ENCODE measurements around the gene RNF44. TPM values are rescaled to one million over a fixed set of nuclear protein-coding genes. Genes with fewer than 3 reads are reported as not detected.

RNF44 gene
- total RNA-seq, 1 donor from 2014 or later, result 96.5 TPM

- no peak overlapping the region for H3K27ac Mint-ChIP-seq
- DNase-seq, result no peak
- CTCF ChIA-PET, result no interaction called here
Observed at GRCh38 chr5:176525677-176526076, 11.5 kb downstream of the RNF44 start.

GRCh38 chr5:176524987-176525386 is 12.2 kb downstream of the RNF44 start:
- Mint-ChIP-seq H3K27ac (no peak overlapping the region), H3K9me3 (no peaks in the 10 kb centered on the region), H3K4me1 (peaks cover 34% of the 10 kb centered on the region), H3K4me3 (no peak overlapping the region), H3K36me3 (ENCODE audit: low read depth) (peaks cover 31% of the 10 kb centered on the region), H3K27me3 (no peaks in the 10 kb centered on the region)
- intact Hi-C loops (cut with micrococcal nuclease), result no loop called here
- ATAC-seq (ENCODE audit: low read depth), result no peak
- ChIA-PET CTCF (no interaction called here), POLR2A (interaction anchor here (0.6 to 2.3 kb wide), 2 partner anchors 12 to 45 kb away, joined by 3 to 10 read pairs; partner anchors contain the start of gene RNF44)
- DNase-seq, result no peak
- TF ChIP-seq CTCF (IDR thresholded peaks at IDR 0.05), result no peak

More at GRCh38 chr5:176525677-176526076, 11.5 kb downstream of the RNF44 start:
- Mint-ChIP-seq H3K27me3 (no peaks in the 10 kb centered on the region), H3K36me3 (ENCODE audit: low read depth) (peaks cover 31% of the 10 kb centered on the region), H3K4me1 (peaks cover 37% of the 10 kb centered on the region), H3K9me3 (no peaks in the 10 kb centered on the region), H3K4me3 (no peak overlapping the region)
- POLR2A ChIA-PET, result interaction anchor here (1.3 kb wide), 1 partner anchor 11 kb away, joined by 4 read pairs; the partner anchor contains the start of gene RNF44
- ATAC-seq (ENCODE audit: low read depth), result no peak
- intact Hi-C loops (cut with micrococcal nuclease), result no loop called here
- no peak for TF ChIP-seq CTCF (IDR thresholded peaks at IDR 0.05)

- no peaks in the 10 kb centered on the region for H3K27me3 Mint-ChIP-seq
- TF ChIP-seq CTCF (IDR thresholded peaks at IDR 0.05), result no peak
- H3K36me3 Mint-ChIP-seq (ENCODE audit: low read depth), result peaks cover 23% of the 10 kb centered on the region
- intact Hi-C loops (cut with micrococcal nuclease), result no loop called here
- CTCF ChIA-PET, result no interaction called here
- POLR2A ChIA-PET, result interaction anchor here (2.3 kb wide), 1 partner anchor 13 kb away, joined by 10 read pairs; the partner anchor contains the start of gene RNF44
- H3K9me3 Mint-ChIP-seq, result no peaks in the 10 kb centered on the region
- no peak overlapping the region for H3K27ac Mint-ChIP-seq
- ATAC-seq (ENCODE audit: low read depth), result no peak
- peaks cover 25% of the 10 kb centered on the region for H3K4me1 Mint-ChIP-seq
- no peak overlapping the region for H3K4me3 Mint-ChIP-seq
- no peak for DNase-seq
Observed at GRCh38 chr5:176524138-176524537, 13.1 kb downstream of the RNF44 start.

GRCh38 chr5:176521699-176522263 is 15.4 kb downstream of the RNF44 start:
- intact Hi-C loops (cut with micrococcal nuclease), result no loop called here
- Mint-ChIP-seq H3K4me3 (no peak overlapping the region), H3K9me3 (no peaks in the 10 kb centered on the region), H3K36me3 (ENCODE audit: low read depth) (peaks cover 7% of the 10 kb centered on the region), H3K27me3 (no peaks in the 10 kb centered on the region), H3K27ac (no peak overlapping the region), H3K4me1 (peaks cover 21% of the 10 kb centered on the region)
- no peak for TF ChIP-seq CTCF (IDR thresholded peaks at IDR 0.05)
- no peak for ATAC-seq (ENCODE audit: low read depth)
- ChIA-PET POLR2A (no interaction called here), CTCF (interaction anchor here (1.0 kb wide), 1 partner anchor 35 kb away, joined by 3 read pairs; no protein-coding TSS in a partner anchor)
- no peak for DNase-seq

GRCh38 chr5:176521286-176521685 is 15.9 kb downstream of the RNF44 start:
- intact Hi-C loops (cut with micrococcal nuclease), result no loop called here
- no peak overlapping the region for H3K27ac Mint-ChIP-seq
- no peak for TF ChIP-seq CTCF (IDR thresholded peaks at IDR 0.05)
- no peak overlapping the region for H3K4me3 Mint-ChIP-seq
- H3K27me3 Mint-ChIP-seq, result no peaks in the 10 kb centered on the region
- no peaks in the 10 kb centered on the region for H3K9me3 Mint-ChIP-seq
- CTCF ChIA-PET, result interaction anchor here (1.0 kb wide), 1 partner anchor 34 kb away, joined by 3 read pairs; no protein-coding TSS in a partner anchor
- H3K4me1 Mint-ChIP-seq, result peaks cover 21% of the 10 kb centered on the region
- peaks cover 3% of the 10 kb centered on the region for H3K36me3 Mint-ChIP-seq (ENCODE audit: low read depth)
- DNase-seq (no peak), ATAC-seq (ENCODE audit: low read depth) (no peak)
- POLR2A ChIA-PET, result no interaction called here
